Suprapubic skin (tissue), 3 donors: ENCODE data around the gene PHF20.

Experiments
- CTCF ChIP-seq, 2 donors: fragments of 200-600 bp in 1 of 2; fragments of 450-650 bp in 1 of 2; sonication (generic) in 1 of 2; IDR thresholded peaks; one replicate each; pipeline ENCODE4 v1.5.1; 2016 to 2019; ENCODE audit warnings: antibody characterized with exemption in 2 of 2, mild to moderate bottlenecking in 1 of 2, moderate library complexity in 1 of 2
- EP300 ChIP-seq: sonication (generic); formaldehyde crosslinking; IDR thresholded peaks from one replicate; pipeline ENCODE4 v1.6.1; 2017; ENCODE audit warnings: antibody characterized with exemption

- TF ChIP-seq CTCF (IDR thresholded peaks at IDR 0.05) (no peak), EP300 (no peak)
Measured at GRCh38 chr20:35952480-35953386, 180.9 kb downstream of the PHF20 start.
